IMR-90 (cell line): ENCODE measurements around the gene WDR27.

Source experiments
- BHLHE40 ChIP-seq: fragments of 150-350 bp; IDR thresholded peaks from 2 replicates; pipeline ENCODE4 v1.6.1; 2016; ENCODE audit warnings: mild to moderate bottlenecking, low read depth, low read length
- CEBPB ChIP-seq: IDR thresholded peaks from 2 replicates; pipeline ENCODE4 v1.6.1; 2012; ENCODE audit warnings: low read depth, low read length, improper control_type of control experiment
- CHD1 ChIP-seq: IDR thresholded peaks from 2 replicates; pipeline ENCODE4 v1.6.1; 2012; ENCODE audit warnings: low read depth, low read length, improper control_type of control experiment
- CTCF ChIP-seq: conservative IDR thresholded peaks from 2 replicates; pipeline ENCODE4 v1.5.1; 2012; ENCODE audit warnings: mild to moderate bottlenecking, low read depth, low read length, improper control_type of control experiment
- ELK1 ChIP-seq: fragments of 150-350 bp; IDR thresholded peaks from 2 replicates; pipeline ENCODE4 v1.6.1; 2016; ENCODE audit warnings: low read depth, mild to moderate bottlenecking, low read length, moderate library complexity, borderline replicate concordance
- NFE2L2 ChIP-seq: fragments of 150-350 bp; IDR thresholded peaks from 2 replicates; pipeline ENCODE4 v1.6.1; 2016; ENCODE audit warnings: low read depth, mild to moderate bottlenecking, low read length
- RAD21 ChIP-seq: IDR thresholded peaks from 2 replicates; pipeline ENCODE4 v1.6.1; 2012; ENCODE audit warnings: low read length, improper control_type of control experiment
- SMC3 ChIP-seq: fragments of 150-350 bp; IDR thresholded peaks from 2 replicates; pipeline ENCODE4 v1.6.1; 2016; ENCODE audit warnings: low read depth, mild to moderate bottlenecking, antibody characterized with exemption, low read length, moderate library complexity
- USF2 ChIP-seq: fragments of 150-350 bp; IDR thresholded peaks from 2 replicates; pipeline ENCODE4 v1.6.1; 2017; ENCODE audit warnings: mild to moderate bottlenecking, antibody characterized with exemption, low read length, low read depth

GRCh38 chr6:169530752-169531123 is 171.1 kb downstream of the WDR27 start:
- no peak for TF ChIP-seq ELK1
- no peak for TF ChIP-seq RAD21
- no peak for TF ChIP-seq CTCF
- no peak for TF ChIP-seq CEBPB
- TF ChIP-seq USF2 = no peak
- TF ChIP-seq BHLHE40 = no peak
- no peak for TF ChIP-seq SMC3
- no peak for TF ChIP-seq CHD1
- no peak for TF ChIP-seq NFE2L2
